K562 (cell line): ENCODE measurements around the gene HOXC5. TPM values are rescaled to one million over a fixed set of nuclear protein-coding genes. Genes with fewer than 3 reads are reported as not detected.
A peak's percentile ranks its signal among the peaks of the same experiment; 100 is the strongest.

ENCODE experiments used
- BCLAF1 ChIP-seq, 2 experiments: fragments of 450-650 bp in 1 of 2; IDR thresholded peaks; 2 replicates each; pipeline ENCODE4 v1.6.1; 2011 to 2017; ENCODE audit warnings: low read depth in 2 of 2, antibody characterized with exemption in 1 of 2, borderline replicate concordance in 1 of 2, low read length in 1 of 2, mild to moderate bottlenecking in 1 of 2, mixed read lengths in 1 of 2; ENCODE audit not compliant: control insufficient read depth in 1 of 2
- DEAF1 ChIP-seq: fragments of 450-650 bp; formaldehyde crosslinking; IDR thresholded peaks from 2 replicates; pipeline ENCODE4 v1.4.0; 2020; ENCODE audit warnings: mild to moderate bottlenecking, moderate library complexity
- DPF2 ChIP-seq: fragments of 450-650 bp; IDR thresholded peaks from 2 replicates; pipeline ENCODE4 v1.6.1; 2016
- E2F5 ChIP-seq: sonication (generic); formaldehyde crosslinking; IDR thresholded peaks from 2 replicates; pipeline ENCODE4 v1.8.0; 2022; ENCODE audit warnings: mild to moderate bottlenecking, missing genetic modification reagents
- GATAD2B ChIP-seq: fragments of 450-650 bp; IDR thresholded peaks from 2 replicates; pipeline ENCODE4 v1.6.1; 2017; ENCODE audit warnings: mild to moderate bottlenecking, borderline replicate concordance
- LEF1 ChIP-seq: fragments of 450-650 bp; IDR thresholded peaks from 2 replicates; pipeline ENCODE4 v1.6.1; 2016; ENCODE audit warnings: mild to moderate bottlenecking
- MBD1 ChIP-seq: fragments of 250-450 bp; sonication (Bioruptor Pico); IDR thresholded peaks from 2 replicates; pipeline ENCODE4 v1.8.0; 2022; ENCODE audit warnings: inconsistent platforms
- NR1H2 ChIP-seq: sonication (generic); formaldehyde crosslinking; IDR thresholded peaks from 2 replicates; pipeline ENCODE4 v1.4.0; 2020; ENCODE audit warnings: mild to moderate bottlenecking, missing genetic modification reagents
- SMAD3 ChIP-seq: fragments of 450-650 bp; formaldehyde crosslinking; conservative IDR thresholded peaks from 2 replicates; pipeline ENCODE4 v1.4.0; 2020; ENCODE audit warnings: mild to moderate bottlenecking
- TARDBP ChIP-seq: fragments of 450-650 bp; IDR thresholded peaks from 2 replicates; pipeline ENCODE4 v1.6.1; 2016
- TSHZ1 ChIP-seq: fragments of 250-450 bp; sonication (Bioruptor Pico); IDR thresholded peaks from 2 replicates; pipeline ENCODE4 v1.4.0; 2020; ENCODE audit warnings: mild to moderate bottlenecking, moderate library complexity
- ZBTB12 ChIP-seq: fragments of 250-450 bp; sonication (Bioruptor Pico); IDR thresholded peaks from 2 replicates; pipeline ENCODE4 v1.4.0; 2020
- ZC3H8 ChIP-seq: fragments of 450-650 bp; IDR thresholded peaks from 2 replicates; pipeline ENCODE4 v1.6.1; 2017
- ZFP1 ChIP-seq: fragments of 450-650 bp; formaldehyde crosslinking; IDR thresholded peaks from 2 replicates; pipeline ENCODE4 v1.4.0; 2020; ENCODE audit warnings: mild to moderate bottlenecking, mixed read lengths
- ZNF239 ChIP-seq: fragments of 250-450 bp; sonication (Bioruptor Pico); IDR thresholded peaks from 2 replicates; pipeline ENCODE4 v1.4.0; 2020; ENCODE audit warnings: mild to moderate bottlenecking
- ZNF511 ChIP-seq: sonication (generic); formaldehyde crosslinking; IDR thresholded peaks from 2 replicates; pipeline ENCODE4 v1.8.0; 2022; ENCODE audit warnings: mild to moderate bottlenecking, missing genetic modification reagents
- polyA plus RNA-seq, 8 experiments: library from polyadenylated mRNA; depleted of rRNA in 4 of 8; stranded (reverse) in 5 of 8; unstranded in 3 of 8; fragments of >200 nt; fragmentation: Nextera tagmentation in 2 of 8; fragmentation: Illumina TruSeq in 1 of 8; extraction: Ambion mirVana in 2 of 8; extraction: Trizol in 1 of 8; gene quantifications; 2 replicates each; pipeline versions ENCODE4 v1.2.1 to v1.2.3, GENCODE V29; 2011 to 2014; ENCODE audit warnings: inconsistent platforms in 1 of 8, missing spikeins in 1 of 8
- total RNA-seq, 7 experiments: library from RNA; depleted of rRNA in 6 of 7; stranded (reverse); fragments of >200 nt in 6 of 7; fragmentation: Illumina TruSeq in 2 of 7; extraction: Trizol in 2 of 7; gene quantifications; 2 replicates each; pipeline versions ENCODE4 v1.2.1 to v1.2.3, GENCODE V29; 2011 to 2021; ENCODE audit warnings: low replicate concordance in 1 of 7

Gene HOXC5
- total and polyA plus RNA-seq, 9 of the 15 experiments (the other 6 are each of a cell fraction or from before 2014, with no cell fraction given), result 0.10 to 0.44 (median 0.18) TPM; not detected in 4

GRCh38 chr12:53999559-54000115 is 33.2 kb upstream of the HOXC5 start (continued):
- TF ChIP-seq BCLAF1 (IDR thresholded peaks at IDR 0.05; ENCODE audit: borderline replicate concordance in 1 of 2, control insufficient read depth in 1 of 2, low read depth in 2 of 2, low read length in 1 of 2) (no peak), TARDBP (no peak), LEF1 (no peak), ZC3H8 (no peak), E2F5 (no peak), ZBTB12 (CRISPR knock-in tag) (no peak), ZNF239 (no peak), ZNF511 (CRISPR knock-in tag) (no peak), MBD1 (CRISPR knock-in tag) (no peak), ZFP1 (CRISPR knock-in tag) (no peak), GATAD2B (no peak), NR1H2 (CRISPR knock-in tag) (no peak), TSHZ1 (CRISPR knock-in tag) (no peak), SMAD3 (CRISPR knock-in tag) (no peak), DPF2 (peak; percentile 33; the same call in 1 of the 2 replicates), DEAF1 (CRISPR knock-in tag) (no peak)
